22Rv1 (cell line): Measurements from ENCODE around the gene DAGLB.

ENCODE experiments used
- CTCF ChIP-seq: fragments of 450-650 bp; IDR thresholded peaks from 2 replicates; pipeline ENCODE4 v1.5.1; 2017; ENCODE audit warnings: mild to moderate bottlenecking
- ZFX ChIP-seq: fragments of 450-650 bp; IDR thresholded peaks from 2 replicates; pipeline ENCODE4 v1.6.1; 2017; ENCODE audit warnings: antibody characterized with exemption, borderline replicate concordance

GRCh38 chr7:6406121-6406520 lies 41.6 kb downstream of the DAGLB start:
- TF ChIP-seq CTCF (no peak), ZFX (no peak)
